HG02938 (cell line): Measurements from ENCODE around the gene DNMT3B.
"Not testable (repeated sequence)": the region's sequence is repeated elsewhere in the genome, so short reads cannot be mapped to it uniquely, and the experiment has no call there.

Experiments
- ATAC-seq: cut with Tn5 transposase; IDR thresholded peaks from one replicate; pipeline ENCODE4 v1.9.1; 2021; ENCODE audit warnings: mild to moderate bottlenecking, moderate library complexity; ENCODE audit not compliant: unreplicated experiment

DNMT3B gene

GRCh38 chr20:32761831-32762753 is at the start of gene DNMT3B:
TSS of gene DNMT3B (plus strand) at chr20:32762385. CDS start at chr20:32780324, 17,939 bp downstream.
- ATAC-seq: no peak

GRCh38 chr20:32718749-32719348 is 43.3 kb upstream of the DNMT3B start:
- no peak for ATAC-seq

DNA sequence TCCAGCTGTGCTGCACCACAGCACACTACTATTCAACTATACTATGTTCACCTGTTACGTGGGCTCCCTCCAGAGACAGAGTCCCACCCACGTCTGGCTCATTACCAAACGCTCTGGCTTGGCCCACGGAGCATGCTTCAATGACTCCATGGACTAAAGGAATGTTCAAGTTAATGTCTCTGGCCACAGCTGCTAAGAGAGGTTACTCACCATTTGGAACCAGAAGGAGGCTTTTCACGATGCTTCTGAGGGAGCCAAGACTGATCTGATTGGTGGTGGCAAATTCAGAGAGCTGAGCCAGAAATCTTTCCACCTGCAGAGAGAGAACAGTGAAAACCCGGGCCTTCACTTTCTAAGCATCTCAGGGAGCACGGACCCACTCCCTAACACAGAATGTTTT is 34.5 kb upstream of the DNMT3B start:
- no peak for ATAC-seq

DNA sequence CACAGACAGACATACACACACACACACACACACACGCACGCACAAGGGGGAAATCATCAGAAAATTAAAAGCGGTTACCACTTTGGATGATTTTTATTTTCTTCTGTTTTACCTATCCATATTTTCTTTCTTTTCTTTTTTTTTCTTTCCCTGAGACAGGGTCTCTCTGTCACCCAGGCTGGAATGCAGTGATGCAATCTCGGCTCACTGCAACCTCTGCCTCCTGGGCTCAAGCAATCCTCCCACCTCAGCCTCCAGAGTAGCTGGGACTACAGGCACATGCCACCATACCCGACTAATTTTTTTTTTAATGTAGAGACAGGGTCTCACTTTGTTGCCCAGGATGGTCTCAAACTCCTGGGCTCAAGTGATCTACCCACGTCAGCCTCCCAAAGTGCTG is 33.8 kb upstream of the DNMT3B start:
- not testable (repeated sequence) for ATAC-seq

DNA sequence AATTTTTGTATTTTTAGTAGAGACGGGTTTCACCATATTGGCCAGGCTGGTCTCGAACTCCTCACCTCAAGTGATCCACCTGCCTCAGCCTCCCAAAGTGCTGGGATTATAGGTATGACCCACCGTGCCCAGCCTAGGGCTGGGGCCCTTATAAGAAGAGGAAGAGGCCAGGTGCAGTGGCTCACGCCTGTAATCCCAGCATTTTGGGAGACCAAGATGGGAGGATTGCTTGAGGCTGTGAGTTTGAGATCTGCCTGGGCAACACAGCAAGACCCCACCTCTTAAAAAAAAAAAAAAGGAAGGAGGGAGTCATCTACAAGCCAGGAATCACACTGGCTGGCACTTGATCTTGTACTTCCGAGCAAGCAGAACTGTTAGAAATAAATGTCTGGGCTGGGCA is 32.9 kb upstream of the DNMT3B start:
- not testable (repeated sequence) for ATAC-seq

- no peak for ATAC-seq
Measured at GRCh38 chr20:32731882-32732266, 30.3 kb upstream of the DNMT3B start.

- ATAC-seq: no peak
Measured at GRCh38 chr20:32737371-32738223, 24.6 kb upstream of the DNMT3B start.

GRCh38 chr20:32741151-32741550 is 21.0 kb upstream of the DNMT3B start:
- no peak for ATAC-seq

- ATAC-seq: no peak
Measured at GRCh38 chr20:32742322-32743236, 19.6 kb upstream of the DNMT3B start.

DNA sequence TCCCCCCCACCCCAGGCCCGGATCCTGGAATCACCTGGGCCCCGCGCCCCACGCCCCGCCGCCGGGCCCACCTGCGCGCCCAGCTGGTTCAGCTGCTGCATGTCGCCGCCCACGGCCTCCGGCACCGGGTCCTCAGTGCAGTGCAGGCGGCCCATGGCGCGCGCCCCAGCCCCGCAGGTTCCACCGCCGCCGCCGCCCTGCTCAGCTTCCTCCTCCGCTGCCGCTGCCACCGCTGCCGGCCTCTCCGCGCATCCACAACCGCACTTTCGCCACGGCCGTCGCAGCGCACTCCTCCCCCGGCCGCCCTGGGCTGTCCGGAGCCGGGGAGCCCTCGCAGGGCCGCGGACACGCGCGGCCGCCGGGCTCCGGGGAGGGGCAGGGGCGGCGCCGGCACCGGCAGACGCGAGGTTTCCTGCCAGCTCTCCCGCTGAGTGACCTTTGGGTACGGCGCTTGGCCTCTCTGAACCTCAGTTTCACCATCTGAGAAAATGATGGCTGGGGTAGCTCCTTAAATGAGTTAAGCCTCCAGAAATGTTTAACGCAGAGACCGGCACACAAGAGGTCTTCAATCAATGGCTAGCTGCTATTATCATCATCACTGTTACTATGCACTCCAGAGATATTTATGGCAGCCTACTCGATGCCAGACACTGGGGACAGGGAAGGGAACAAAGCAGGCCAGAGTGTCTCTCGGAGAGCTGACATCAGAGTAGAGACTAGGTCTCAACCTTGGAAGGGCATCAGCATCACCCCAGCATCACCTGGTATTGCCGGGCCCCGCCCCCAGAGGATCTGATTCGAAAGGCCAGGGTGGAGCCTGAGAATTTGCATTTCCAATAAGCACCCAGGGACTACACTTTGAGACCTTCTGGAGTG is 18.7 kb upstream of the DNMT3B start, which contains the start of gene COMMD7:
TSS of gene COMMD7 (minus strand) at position 231 of the 876 bp plus-strand sequence. CDS start at position 155, 76 bp downstream.
- ATAC-seq: peak; percentile 58

DNA sequence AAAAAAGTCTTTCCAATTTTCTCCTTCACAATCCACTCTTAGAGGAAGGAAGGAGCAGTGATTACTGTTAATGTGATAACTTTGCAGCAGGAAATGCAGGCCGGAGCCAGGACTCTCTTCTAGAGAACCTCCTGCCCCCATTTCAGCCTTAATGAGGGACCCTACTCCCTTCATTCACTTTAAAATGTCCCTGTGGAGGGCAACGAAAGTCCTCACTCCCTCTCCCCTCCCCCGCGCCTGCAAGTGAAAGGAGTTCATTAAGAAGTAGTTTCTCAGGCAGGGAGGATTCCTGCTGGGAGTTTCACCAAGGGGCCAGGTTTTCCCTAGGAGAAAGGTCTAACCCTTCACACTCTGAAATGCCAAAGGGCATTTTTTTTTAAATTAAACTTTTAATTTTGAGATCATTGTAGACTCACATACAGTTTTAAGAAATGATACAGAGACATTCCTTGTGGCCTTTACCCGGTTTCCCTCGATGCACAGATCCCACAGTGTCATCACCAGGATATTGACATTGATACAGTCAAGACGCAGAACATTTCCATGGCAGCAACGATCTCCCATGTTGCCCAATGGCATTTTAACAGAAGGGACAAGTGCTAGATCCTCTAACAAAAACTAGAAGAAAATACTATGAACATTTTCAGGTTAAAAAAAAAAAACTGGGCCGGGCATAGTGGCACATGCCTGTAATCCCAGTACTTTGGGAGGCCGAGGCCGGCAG is 12.1 kb upstream of the DNMT3B start:
- ATAC-seq: no peak

- no peak for ATAC-seq
Measured at GRCh38 chr20:32751293-32751692, 10.9 kb upstream of the DNMT3B start.

- ATAC-seq: no peak
Measured at GRCh38 chr20:32751702-32752457, 10.3 kb upstream of the DNMT3B start.

- ATAC-seq: no peak
Measured at GRCh38 chr20:32752458-32753250, 9.5 kb upstream of the DNMT3B start.

DNA sequence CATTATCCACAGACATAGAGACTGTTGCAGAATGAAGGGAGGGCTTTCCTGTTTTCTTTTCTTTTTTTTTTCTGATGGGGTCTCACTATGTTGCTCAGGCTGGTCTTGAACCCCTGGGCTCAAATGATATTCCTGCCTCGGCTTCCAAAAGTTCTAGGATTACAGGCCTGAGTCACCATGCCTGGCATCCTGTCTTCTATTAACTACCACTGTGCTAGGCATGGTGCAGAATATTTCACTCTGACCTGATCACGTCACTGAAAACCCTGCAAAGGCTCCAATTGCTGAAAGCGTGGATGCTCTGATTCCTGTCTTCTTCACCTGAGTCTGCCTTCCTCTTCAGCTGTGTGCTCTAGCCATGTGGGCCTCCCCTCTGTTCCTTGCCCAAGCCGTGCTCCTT is 8.5 kb upstream of the DNMT3B start:
- ATAC-seq: no peak

- no peak for ATAC-seq
Measured at GRCh38 chr20:32756156-32756555, 6.0 kb upstream of the DNMT3B start.

DNA sequence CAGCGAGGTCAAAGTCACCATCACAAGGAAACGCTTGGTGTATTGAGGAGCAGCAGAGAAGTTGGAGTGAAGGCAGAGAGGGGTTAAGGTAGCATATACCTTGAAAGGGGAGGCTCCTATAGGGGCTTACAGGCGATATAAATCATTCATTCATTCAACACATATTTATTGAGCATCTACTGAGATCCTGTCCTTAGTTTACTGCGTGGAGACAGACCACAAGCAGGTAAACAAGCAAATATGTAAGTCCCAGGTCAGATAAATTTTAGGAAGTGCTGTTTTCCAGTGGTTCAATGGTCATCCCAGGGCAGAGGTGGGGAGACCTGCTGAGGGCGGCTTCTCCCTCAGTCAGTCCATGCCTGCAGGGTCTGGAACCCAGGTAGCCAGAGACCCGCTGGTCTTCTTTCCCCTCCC is 761 bp upstream of the DNMT3B start:
- no peak for ATAC-seq
